Mesodermal cell (in vitro differentiated cells): ENCODE results near the gene ZC3HAV1.
"Not testable (repeated sequence)": the region's sequence is repeated elsewhere in the genome, so short reads cannot be mapped to it uniquely, and the experiment has no call there.

Experiments used
- H3K27ac ChIP-seq: 2 replicates; pipeline ENCODE4 v1.7.0; 2013; ENCODE audit warnings: mild to moderate bottlenecking, low read depth, low read length, moderate library complexity; ENCODE audit not compliant: severe bottlenecking
- H3K36me3 ChIP-seq: 2 replicates; pipeline ENCODE4 v1.7.1; 2013; ENCODE audit warnings: mild to moderate bottlenecking, low read length, moderate library complexity; ENCODE audit not compliant: control insufficient read depth, insufficient read depth
- H3K4me1 ChIP-seq: one replicate; pipeline ENCODE4 v1.7.1; 2013; ENCODE audit warnings: mild to moderate bottlenecking, low read length; ENCODE audit not compliant: insufficient read depth, control insufficient read depth, poor library complexity, severe bottlenecking
- H3K4me3 ChIP-seq: 2 replicates; pipeline ENCODE4 v1.7.0; 2013; ENCODE audit warnings: low read length, control low read depth, mild to moderate bottlenecking; ENCODE audit not compliant: insufficient read depth, poor library complexity, severe bottlenecking; ENCODE audit errors: extremely low read depth
- H3K9me3 ChIP-seq: 2 replicates; pipeline ENCODE4 v1.7.1; 2013; ENCODE audit warnings: mild to moderate bottlenecking, low read length, moderate library complexity; ENCODE audit not compliant: control insufficient read depth
- WGBS, 2 experiments: methylation state at CpG; one replicate each; pipeline ENCODE4 v1.1.5; 2013; ENCODE audit warnings: missing lambda C conversion rate in 2 of 2; ENCODE audit not compliant: insufficient coverage in 2 of 2; 5-methylcytosine and 5-hydroxymethylcytosine counted together

ZC3HAV1 gene

GRCh38 chr7:139088268-139088667 is 21.3 kb downstream of the ZC3HAV1 start:
- Histone ChIP-seq H3K4me1 (peaks cover 6% of the 10 kb centered on the region), H3K4me3 (no peak overlapping the region), H3K9me3 (no peaks in the 10 kb centered on the region), H3K36me3 (peaks cover 47% of the 10 kb centered on the region), H3K27ac (no peak overlapping the region)
- WGBS, 2 experiments: 100% methylated on average over 1 of the region's 2 CpGs

- H3K4me3 ChIP-seq: no peak overlapping the region
- WGBS, 2 experiments: 86 to 92% methylated on average over 1 to 2 of the region's 3 CpGs
- peaks cover under 1% of the 10 kb centered on the region for H3K4me1 ChIP-seq
- no peaks in the 10 kb centered on the region for H3K9me3 ChIP-seq
- peaks cover 47% of the 10 kb centered on the region for H3K36me3 ChIP-seq
- H3K27ac ChIP-seq: no peak overlapping the region
These were observed 22.3 kb downstream of the ZC3HAV1 start for GRCh38 chr7:139087212-139087611.

GRCh38 chr7:139086454-139086853 is 23.1 kb downstream of the ZC3HAV1 start:
- Histone ChIP-seq H3K4me1 (no peaks in the 10 kb centered on the region), H3K36me3 (peaks cover 51% of the 10 kb centered on the region), H3K9me3 (no peaks in the 10 kb centered on the region), H3K27ac (no peak overlapping the region), H3K4me3 (no peak overlapping the region)
- WGBS, 2 experiments: no CpG with 5 or more reads among the region's 2 CpGs

- H3K4me1 ChIP-seq: no peaks in the 10 kb centered on the region
- no peak overlapping the region for H3K4me3 ChIP-seq
- peaks cover 54% of the 10 kb centered on the region for H3K36me3 ChIP-seq
- H3K9me3 ChIP-seq: no peaks in the 10 kb centered on the region
- H3K27ac ChIP-seq: no peak overlapping the region
- 96 to 100% methylated on average over 3 of the region's 5 CpGs for WGBS, 2 experiments
These were observed 24.8 kb downstream of the ZC3HAV1 start for GRCh38 chr7:139084709-139085108.

GRCh38 chr7:139081584-139081983 is 27.9 kb downstream of the ZC3HAV1 start:
- Histone ChIP-seq H3K27ac (no peak overlapping the region), H3K36me3 (peaks cover 44% of the 10 kb centered on the region), H3K9me3 (no peaks in the 10 kb centered on the region), H3K4me3 (no peak overlapping the region), H3K4me1 (no peaks in the 10 kb centered on the region)

GRCh38 chr7:139080905-139081304 is 28.6 kb downstream of the ZC3HAV1 start:
- Histone ChIP-seq H3K4me1 (no peaks in the 10 kb centered on the region), H3K4me3 (no peak overlapping the region), H3K27ac (no peak overlapping the region), H3K9me3 (no peaks in the 10 kb centered on the region), H3K36me3 (peaks cover 41% of the 10 kb centered on the region)
- 91 to 95% methylated on average over 6 to 8 of the region's 8 CpGs for WGBS, 2 experiments

- no peak overlapping the region for H3K4me3 ChIP-seq
- no peak overlapping the region for H3K27ac ChIP-seq
These were observed 29.7 kb downstream of the ZC3HAV1 start for GRCh38 chr7:139079861-139080260.

GRCh38 chr7:139078911-139079310 is 30.6 kb downstream of the ZC3HAV1 start:
- Histone ChIP-seq H3K9me3 (no peaks in the 10 kb centered on the region), H3K4me1 (no peaks in the 10 kb centered on the region), H3K4me3 (no peak overlapping the region), H3K27ac (no peak overlapping the region), H3K36me3 (peaks cover 40% of the 10 kb centered on the region)
- WGBS, 2 experiments: 86% methylated on average over 1 of the region's 1 CpG

More at GRCh38 chr7:139079861-139080260, 29.7 kb downstream of the ZC3HAV1 start:
- WGBS, 2 experiments: 95 to 99% methylated on average over 11 to 13 of the region's 15 CpGs
- Histone ChIP-seq H3K4me1 (no peaks in the 10 kb centered on the region), H3K9me3 (no peaks in the 10 kb centered on the region), H3K36me3 (peaks cover 46% of the 10 kb centered on the region)

- Histone ChIP-seq H3K4me1 (no peaks in the 10 kb centered on the region), H3K36me3 (peaks cover 40% of the 10 kb centered on the region), H3K27ac (no peak overlapping the region), H3K9me3 (no peaks in the 10 kb centered on the region), H3K4me3 (no peak overlapping the region)
- no CpG with 5 or more reads among the region's 1 CpG for WGBS, 2 experiments
These were observed 31.1 kb downstream of the ZC3HAV1 start for GRCh38 chr7:139078399-139078798.

GRCh38 chr7:139077706-139078105 is 31.8 kb downstream of the ZC3HAV1 start:
- H3K36me3 ChIP-seq: peaks cover 45% of the 10 kb centered on the region
- H3K4me1 ChIP-seq, H3K9me3 ChIP-seq, H3K27ac ChIP-seq, H3K4me3 ChIP-seq: not testable (repeated sequence)
- WGBS, 2 experiments: 92 to 95% methylated on average over 2 to 5 of the region's 5 CpGs

- no peaks in the 10 kb centered on the region for H3K4me1 ChIP-seq
- peaks cover 49% of the 10 kb centered on the region for H3K36me3 ChIP-seq
- WGBS, 2 experiments: 89 to 90% methylated on average over 7 to 10 of the region's 11 CpGs
These were observed 33.4 kb downstream of the ZC3HAV1 start for GRCh38 chr7:139075871-139076686.

More at GRCh38 chr7:139075871-139076686, 33.4 kb downstream of the ZC3HAV1 start:
- no peak overlapping the region for H3K4me3 ChIP-seq
- no peaks in the 10 kb centered on the region for H3K9me3 ChIP-seq
- H3K27ac ChIP-seq: no peak overlapping the region
